GOT3 (cell line): ENCODE measurements around the gene OCA2.

Experiments used
- DNase-seq: peaks from one replicate; lab custom pipeline; 2025; ENCODE audit warnings: mixed read lengths; lab: John Stamatoyannopoulos, UW

The OCA2 gene

GRCh38 chr15:28104326-28104725 is 5.2 kb upstream of the OCA2 start:
- no peak for DNase-seq

GRCh38 chr15:28103831-28104230 is 4.7 kb upstream of the OCA2 start:
- no peak for DNase-seq

- DNase-seq = no peak
Measured at GRCh38 chr15:28101983-28102441, 2.9 kb upstream of the OCA2 start.

GRCh38 chr15:28101201-28101600 is 2.1 kb upstream of the OCA2 start:
- DNase-seq = no peak

GRCh38 chr15:28100516-28101195 is 1.5 kb upstream of the OCA2 start:
- no peak for DNase-seq

- no peak for DNase-seq
Measured at GRCh38 chr15:28099555-28100140, 533 bp upstream of the OCA2 start.

- DNase-seq = no peak
Measured at GRCh38 chr15:28098360-28098765, 752 bp downstream of the OCA2 start.

GRCh38 chr15:28097656-28098359 is 1.3 kb downstream of the OCA2 start:
- no peak for DNase-seq

GRCh38 chr15:28096670-28097431 is 2.3 kb downstream of the OCA2 start:
- DNase-seq = no peak

GRCh38 chr15:28096411-28096669 is 2.8 kb downstream of the OCA2 start:
- DNase-seq = no peak

- no peak for DNase-seq
Measured at GRCh38 chr15:28094732-28095521, 4.2 kb downstream of the OCA2 start.

GRCh38 chr15:28093752-28094535 is 5.2 kb downstream of the OCA2 start:
- no peak for DNase-seq

GRCh38 chr15:28091313-28091712 is 7.8 kb downstream of the OCA2 start:
- no peak for DNase-seq

GRCh38 chr15:28086175-28086703 is 12.9 kb downstream of the OCA2 start:
- no peak for DNase-seq

- DNase-seq = no peak
Measured at GRCh38 chr15:28085489-28086174, 13.5 kb downstream of the OCA2 start.

- DNase-seq = no peak
Measured at GRCh38 chr15:28084547-28084946, 14.6 kb downstream of the OCA2 start.

GRCh38 chr15:28082891-28083684 is 16.0 kb downstream of the OCA2 start:
- DNase-seq = no peak

- DNase-seq = no peak
Measured at GRCh38 chr15:28081594-28081993, 17.5 kb downstream of the OCA2 start.

- DNase-seq = no peak
Measured at GRCh38 chr15:28080386-28080785, 18.7 kb downstream of the OCA2 start.
